GM19438 (cell line): Measurements from ENCODE around the gene CES3.
A peak's percentile ranks its signal among the peaks of the same experiment; 100 is the strongest.

ENCODE experiments used
- ATAC-seq: cut with Tn5 transposase; IDR thresholded peaks from one replicate; pipeline ENCODE4 v1.9.1; 2021; ENCODE audit warnings: low read depth; ENCODE audit not compliant: unreplicated experiment

Gene CES3

GRCh38 chr16:66961065-66961744 lies at the start of gene CES3:
CES3 (plus strand) TSS chr16:66961266; CDS start chr16:66961308, 42 bp downstream.
- no peak for ATAC-seq

- ATAC-seq = no peak
These were observed 49.3 kb upstream of the CES3 start for GRCh38 chr16:66911801-66912200.

- no peak for ATAC-seq
These were observed 48.0 kb upstream of the CES3 start for GRCh38 chr16:66913081-66913480.

GRCh38 chr16:66913711-66914110 lies 47.4 kb upstream of the CES3 start:
- no peak for ATAC-seq

- ATAC-seq = no peak
These were observed 46.5 kb upstream of the CES3 start for GRCh38 chr16:66914541-66914940.

GRCh38 chr16:66915041-66915440 lies 46.0 kb upstream of the CES3 start:
- no peak for ATAC-seq

GRCh38 chr16:66916518-66916917 lies 44.5 kb upstream of the CES3 start:
- no peak for ATAC-seq

GRCh38 chr16:66917741-66918140 lies 43.3 kb upstream of the CES3 start:
- ATAC-seq = no peak

GRCh38 chr16:66918355-66918754 lies 42.7 kb upstream of the CES3 start:
- no peak for ATAC-seq

- ATAC-seq = no peak
These were observed 42.1 kb upstream of the CES3 start, which contains the start of gene CDH16 for GRCh38 chr16:66918803-66919568. CDH16 (minus strand) TSS chr16:66918885; CDS start chr16:66918065, 820 bp downstream.

- no peak for ATAC-seq
These were observed 41.3 kb upstream of the CES3 start for GRCh38 chr16:66919569-66920298.

GRCh38 chr16:66920299-66920590 lies 40.8 kb upstream of the CES3 start:
- no peak for ATAC-seq

GRCh38 chr16:66920924-66921680 lies 40.0 kb upstream of the CES3 start:
- ATAC-seq = no peak

- no peak for ATAC-seq
These were observed 39.2 kb upstream of the CES3 start for GRCh38 chr16:66921729-66922450.

- ATAC-seq = no peak
These were observed 37.8 kb upstream of the CES3 start for GRCh38 chr16:66923247-66923731.

- no peak for ATAC-seq
These were observed 37.2 kb upstream of the CES3 start for GRCh38 chr16:66923866-66924265.

- ATAC-seq = peak; percentile 53
These were observed 36.3 kb upstream of the CES3 start for GRCh38 chr16:66924527-66925321.

GRCh38 chr16:66925322-66925840 lies 35.7 kb upstream of the CES3 start, which contains the start of gene RRAD:
RRAD (minus strand) TSS chr16:66925535; CDS start chr16:66925179, 356 bp downstream.
- ATAC-seq = peak; percentile 35
